ENCODE results near the gene AIFM2.
"Not testable (repeated sequence)": the region's sequence is repeated elsewhere in the genome, so short reads cannot be mapped to it uniquely, and the experiment has no call there.

Gene AIFM2

DNA sequence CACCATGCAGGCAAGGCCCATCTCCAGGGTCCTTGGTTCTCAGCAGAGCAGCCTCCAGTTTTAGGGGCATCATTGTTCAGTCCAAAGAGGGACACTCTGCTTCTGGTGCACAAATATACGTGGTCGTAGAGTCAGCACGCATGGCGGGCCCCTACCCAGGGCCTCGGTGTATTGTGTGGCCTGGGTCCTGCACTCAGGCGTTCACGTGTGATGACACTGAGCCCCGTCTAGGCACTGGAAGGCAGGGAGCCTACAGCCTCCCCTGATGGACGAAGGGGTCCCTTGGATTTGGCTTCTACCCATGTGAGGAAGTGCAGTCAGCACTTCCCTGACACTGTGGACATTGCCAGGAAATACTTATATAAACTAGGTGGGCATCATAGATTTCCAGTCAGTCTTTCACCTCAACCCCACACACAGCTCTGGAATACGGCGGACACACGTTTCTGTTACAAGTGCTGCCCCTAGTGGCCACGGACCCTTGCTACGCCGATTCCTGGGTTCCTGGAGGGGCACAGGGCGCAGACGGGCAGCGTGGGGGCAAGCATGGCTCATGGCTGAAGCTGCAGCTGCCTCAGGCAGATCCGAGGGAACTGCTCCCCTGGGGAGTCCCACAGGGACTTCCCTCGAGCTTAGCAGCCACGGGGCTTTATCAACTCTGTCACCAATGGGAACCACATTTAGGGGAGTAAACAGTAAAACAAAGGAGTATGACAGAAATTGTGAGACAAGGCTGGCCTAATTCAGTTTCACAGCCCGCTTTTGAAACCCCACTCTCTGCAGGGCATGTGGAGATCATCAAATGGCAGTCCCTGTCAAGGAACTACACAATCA is 25.4 kb downstream of the AIFM2 start:
- no peak overlapping the region for H3K4me3 ChIP-seq (ENCODE audit: low read length)
- H3K9me2 ChIP-seq (replicated peaks; ENCODE audit: insufficient read depth, low read length), result no peaks in the 10 kb centered on the region
- no peak overlapping the region for H3K4me2 ChIP-seq (ENCODE audit: low read depth, low read length)
- no peaks in the 10 kb centered on the region for H3K36me3 ChIP-seq (replicated peaks; ENCODE audit: insufficient read depth, low read length)
- H3K27me3 ChIP-seq (replicated peaks; ENCODE audit: insufficient read depth, low read length), result no peaks in the 10 kb centered on the region
- no peaks in the 10 kb centered on the region for H4K20me1 ChIP-seq (ENCODE audit: insufficient read depth, low read length)
- H2AFZ ChIP-seq (ENCODE audit: low read length), result no peak overlapping the region
- TF ChIP-seq EZH2 (optimal IDR thresholded peaks at IDR 0.05; ENCODE audit: low read depth, low read length), result no peak
- no peak for TF ChIP-seq EZH2phosphoT487 (IDR thresholded peaks at IDR 0.05; ENCODE audit: low read length)
- peak; percentile 44 for TF ChIP-seq CTCF (IDR thresholded peaks at IDR 0.05; ENCODE audit: low read length)
- no peaks in the 10 kb centered on the region for H3K79me2 ChIP-seq (ENCODE audit: low read length)
- no peaks in the 10 kb centered on the region for H3K9me3 ChIP-seq (replicated peaks; ENCODE audit: insufficient read depth, low read length)
- no peaks in the 10 kb centered on the region for H3F3A ChIP-seq (ENCODE audit: insufficient read depth, low read length)
- no peak overlapping the region for H3K9ac ChIP-seq (ENCODE audit: low read length)
- H3K27ac ChIP-seq (ENCODE audit: low read length), result no peak overlapping the region
- no peaks in the 10 kb centered on the region for H3K4me1 ChIP-seq (ENCODE audit: low read length)
- no peak for DNase-seq

- no peak for DNase-seq
- H3K27ac ChIP-seq (ENCODE audit: low read length), result no peak overlapping the region
- H3K36me3 ChIP-seq (replicated peaks; ENCODE audit: insufficient read depth, low read length), result no peaks in the 10 kb centered on the region
- no peaks in the 10 kb centered on the region for H3K27me3 ChIP-seq (replicated peaks; ENCODE audit: insufficient read depth, low read length)
- no peak for TF ChIP-seq CTCF (IDR thresholded peaks at IDR 0.05; ENCODE audit: low read length)
- no peak for TF ChIP-seq EZH2 (optimal IDR thresholded peaks at IDR 0.05; ENCODE audit: low read depth, low read length)
- TF ChIP-seq EZH2phosphoT487 (IDR thresholded peaks at IDR 0.05; ENCODE audit: low read length), result no peak
- H3K79me2 ChIP-seq (ENCODE audit: low read length), result no peaks in the 10 kb centered on the region
- H3F3A ChIP-seq (ENCODE audit: insufficient read depth, low read length), result no peaks in the 10 kb centered on the region
- no peaks in the 10 kb centered on the region for H3K4me1 ChIP-seq (ENCODE audit: low read length)
- no peaks in the 10 kb centered on the region for H4K20me1 ChIP-seq (ENCODE audit: insufficient read depth, low read length)
- H3K9me3 ChIP-seq (replicated peaks; ENCODE audit: insufficient read depth, low read length), result no peaks in the 10 kb centered on the region
- H3K4me3 ChIP-seq (ENCODE audit: low read length), result no peak overlapping the region
- no peak overlapping the region for H3K4me2 ChIP-seq (ENCODE audit: low read depth, low read length)
- H3K9me2 ChIP-seq (replicated peaks; ENCODE audit: insufficient read depth, low read length), result no peaks in the 10 kb centered on the region
- H3K9ac ChIP-seq (ENCODE audit: low read length), result no peak overlapping the region
- no peak overlapping the region for H2AFZ ChIP-seq (ENCODE audit: low read length)
These were observed 31.0 kb downstream of the AIFM2 start for GRCh38 chr10:70101668-70102067.

GRCh38 chr10:70101068-70101562 is 31.5 kb downstream of the AIFM2 start:
- not testable (repeated sequence) for H3K27ac ChIP-seq (ENCODE audit: low read length); H3K9ac ChIP-seq (ENCODE audit: low read length); DNase-seq; H3K79me2 ChIP-seq (ENCODE audit: low read length); H3K4me1 ChIP-seq (ENCODE audit: low read length); H3K9me3 ChIP-seq (replicated peaks; ENCODE audit: insufficient read depth, low read length); H3K27me3 ChIP-seq (replicated peaks; ENCODE audit: insufficient read depth, low read length); H3K9me2 ChIP-seq (replicated peaks; ENCODE audit: insufficient read depth, low read length); H2AFZ ChIP-seq (ENCODE audit: low read length); H3F3A ChIP-seq (ENCODE audit: insufficient read depth, low read length); H4K20me1 ChIP-seq (ENCODE audit: insufficient read depth, low read length); H3K4me3 ChIP-seq (ENCODE audit: low read length); H3K36me3 ChIP-seq (replicated peaks; ENCODE audit: insufficient read depth, low read length); H3K4me2 ChIP-seq (ENCODE audit: low read depth, low read length)

DNA sequence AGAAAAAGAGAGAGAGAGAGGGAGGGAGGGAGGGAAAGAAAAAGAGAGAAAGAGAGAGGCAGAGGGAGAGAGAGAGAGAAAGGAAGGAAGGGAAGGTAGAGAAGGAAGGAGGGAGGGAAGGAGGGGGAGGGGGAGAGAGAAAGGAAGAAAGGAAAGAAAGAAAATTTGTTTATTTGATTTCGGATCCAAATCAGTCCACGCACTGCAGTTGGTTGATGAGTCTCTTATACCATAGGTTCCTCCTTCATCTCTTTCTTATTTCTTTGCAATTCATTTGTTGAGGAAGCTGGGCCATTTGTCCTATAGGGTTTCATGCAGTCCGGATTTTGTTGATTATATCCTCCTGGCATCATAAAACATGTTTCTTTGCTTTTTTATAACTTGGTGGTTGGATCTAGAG is 34.4 kb downstream of the AIFM2 start:
- H3K79me2 ChIP-seq (ENCODE audit: low read length), result no peaks in the 10 kb centered on the region
- TF ChIP-seq CTCF (IDR thresholded peaks at IDR 0.05; ENCODE audit: low read length), result no peak
- TF ChIP-seq EZH2 (optimal IDR thresholded peaks at IDR 0.05; ENCODE audit: low read depth, low read length), result no peak
- no peak for TF ChIP-seq EZH2phosphoT487 (IDR thresholded peaks at IDR 0.05; ENCODE audit: low read length)
- no peaks in the 10 kb centered on the region for H3K27me3 ChIP-seq (replicated peaks; ENCODE audit: insufficient read depth, low read length)

More for the DNA sequence above, 34.4 kb downstream of the AIFM2 start:
- H4K20me1 ChIP-seq (ENCODE audit: insufficient read depth, low read length), result no peaks in the 10 kb centered on the region
- H3F3A ChIP-seq (ENCODE audit: insufficient read depth, low read length), result no peaks in the 10 kb centered on the region
- H3K27ac ChIP-seq (ENCODE audit: low read length), result no peak overlapping the region
- H3K9ac ChIP-seq (ENCODE audit: low read length), result no peak overlapping the region
- H2AFZ ChIP-seq (ENCODE audit: low read length), result no peak overlapping the region
- no peaks in the 10 kb centered on the region for H3K9me3 ChIP-seq (replicated peaks; ENCODE audit: insufficient read depth, low read length)
- no peaks in the 10 kb centered on the region for H3K4me1 ChIP-seq (ENCODE audit: low read length)
- DNase-seq, result no peak
- no peak overlapping the region for H3K4me2 ChIP-seq (ENCODE audit: low read depth, low read length)
- no peaks in the 10 kb centered on the region for H3K9me2 ChIP-seq (replicated peaks; ENCODE audit: insufficient read depth, low read length)
- H3K4me3 ChIP-seq (ENCODE audit: low read length), result no peak overlapping the region
- H3K36me3 ChIP-seq (replicated peaks; ENCODE audit: insufficient read depth, low read length), result no peaks in the 10 kb centered on the region
